Measurements from ENCODE around the gene AUTS2.

AUTS2 gene

DNA sequence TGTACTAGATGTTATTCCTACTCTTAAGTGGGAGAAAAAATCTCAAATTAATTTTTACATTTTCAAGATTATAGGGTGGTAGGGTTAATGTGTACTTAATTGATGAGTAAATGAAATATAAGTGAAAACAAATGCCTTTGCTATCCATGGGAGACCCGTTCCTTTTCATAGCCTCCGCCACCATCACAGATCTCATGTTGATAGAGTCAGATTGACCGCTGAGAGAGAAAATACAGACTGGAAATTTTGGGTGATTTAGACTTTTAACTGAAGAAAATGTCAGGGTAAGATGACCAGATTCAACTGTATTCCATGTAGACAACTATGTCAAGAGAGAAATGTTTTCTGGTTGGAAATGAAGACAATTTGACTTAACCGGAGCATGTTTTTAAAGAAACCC is 446.2 kb downstream of the AUTS2 start:
- no peak overlapping the region for H3K4me3 ChIP-seq (ENCODE audit: low read depth in 1 of 5, low read length in 5 of 5)
- H3K4me1 ChIP-seq (ENCODE audit: control insufficient read depth in 5 of 5, insufficient read depth in 5 of 5, low read length in 5 of 5) = peaks cover 0 to 13% (median 10%) of the 10 kb centered on the region in 5 donors
- no peaks in the 10 kb centered on the region for H3K9me3 ChIP-seq (ENCODE audit: control insufficient read depth in 5 of 5, low read length in 5 of 5)
- no peak overlapping the region for H3K9ac ChIP-seq (ENCODE audit: low read length in 5 of 5)
- no peaks in the 10 kb centered on the region for H3K27me3 ChIP-seq (ENCODE audit: control insufficient read depth in 5 of 5, insufficient read depth in 4 of 5, low read length in 5 of 5)
- no peak overlapping the region for H3K27ac ChIP-seq (ENCODE audit: low read depth, low read length)
- no peaks in the 10 kb centered on the region for H3K36me3 ChIP-seq (ENCODE audit: control insufficient read depth in 5 of 5, insufficient read depth in 5 of 5, low read length in 5 of 5)

DNA sequence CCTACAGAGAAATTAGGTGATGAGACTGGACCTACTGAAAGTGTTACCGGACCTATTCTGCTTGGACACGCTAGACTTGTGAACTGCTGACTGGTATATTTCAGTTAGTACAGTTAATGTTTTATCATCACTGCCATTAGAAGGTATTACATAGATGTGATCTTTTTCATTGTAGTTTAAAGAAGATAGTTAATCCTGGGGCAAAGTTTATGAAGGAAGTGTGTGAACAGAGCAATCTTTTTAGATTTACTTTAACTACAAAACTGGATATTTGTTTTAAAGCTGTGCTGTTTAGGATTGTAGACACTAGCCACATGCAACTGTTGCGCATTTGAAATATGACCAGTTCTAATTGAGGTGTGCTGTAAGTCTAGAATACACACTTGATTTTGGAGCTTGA is 446.7 kb downstream of the AUTS2 start:
- no peaks in the 10 kb centered on the region for H3K9me3 ChIP-seq (ENCODE audit: control insufficient read depth in 5 of 5, low read length in 5 of 5)
- H3K27me3 ChIP-seq (ENCODE audit: control insufficient read depth in 5 of 5, insufficient read depth in 4 of 5, low read length in 5 of 5) = no peaks in the 10 kb centered on the region
- H3K4me3 ChIP-seq (ENCODE audit: low read depth in 1 of 5, low read length in 5 of 5) = no peak overlapping the region
- no peak overlapping the region for H3K9ac ChIP-seq (ENCODE audit: low read length in 5 of 5)
- H3K36me3 ChIP-seq (ENCODE audit: control insufficient read depth in 5 of 5, insufficient read depth in 5 of 5, low read length in 5 of 5) = no peaks in the 10 kb centered on the region
- no peak overlapping the region for H3K27ac ChIP-seq (ENCODE audit: low read depth, low read length)
- H3K4me1 ChIP-seq (ENCODE audit: control insufficient read depth in 5 of 5, insufficient read depth in 5 of 5, low read length in 5 of 5) = peaks cover 0 to 13% (median 10%) of the 10 kb centered on the region in 5 donors

DNA sequence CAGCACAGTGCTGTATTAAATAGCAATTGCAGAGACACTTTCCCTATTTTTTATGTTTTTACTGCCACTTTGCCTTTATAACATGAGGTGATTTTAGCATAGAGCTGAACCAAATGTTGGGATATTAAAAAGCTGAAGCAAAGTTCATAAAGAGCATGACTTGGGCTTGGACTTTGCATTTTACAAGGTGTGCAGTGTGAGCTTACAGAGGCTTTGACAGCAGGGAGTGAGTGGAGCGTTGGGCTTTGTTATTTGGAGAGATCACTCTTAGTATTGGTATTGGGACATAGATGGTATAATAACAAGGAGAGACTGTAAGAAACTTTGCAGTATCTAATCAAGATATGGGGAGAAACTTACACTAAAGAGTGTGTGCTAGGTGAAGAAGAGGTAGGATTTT is 449.1 kb downstream of the AUTS2 start:
- H3K27me3 ChIP-seq (ENCODE audit: control insufficient read depth in 5 of 5, insufficient read depth in 4 of 5, low read length in 5 of 5) = no peaks in the 10 kb centered on the region
- no peaks in the 10 kb centered on the region for H3K9me3 ChIP-seq (ENCODE audit: control insufficient read depth in 5 of 5, low read length in 5 of 5)
- no peak overlapping the region for H3K9ac ChIP-seq (ENCODE audit: low read length in 5 of 5)
- no peaks in the 10 kb centered on the region for H3K36me3 ChIP-seq (ENCODE audit: control insufficient read depth in 5 of 5, insufficient read depth in 5 of 5, low read length in 5 of 5)
- no peak overlapping the region for H3K27ac ChIP-seq (ENCODE audit: low read depth, low read length)
- no peak overlapping the region for H3K4me3 ChIP-seq (ENCODE audit: low read depth in 1 of 5, low read length in 5 of 5)
- peaks cover 0 to 13% (median 11%) of the 10 kb centered on the region in 5 donors for H3K4me1 ChIP-seq (ENCODE audit: control insufficient read depth in 5 of 5, insufficient read depth in 5 of 5, low read length in 5 of 5)

DNA sequence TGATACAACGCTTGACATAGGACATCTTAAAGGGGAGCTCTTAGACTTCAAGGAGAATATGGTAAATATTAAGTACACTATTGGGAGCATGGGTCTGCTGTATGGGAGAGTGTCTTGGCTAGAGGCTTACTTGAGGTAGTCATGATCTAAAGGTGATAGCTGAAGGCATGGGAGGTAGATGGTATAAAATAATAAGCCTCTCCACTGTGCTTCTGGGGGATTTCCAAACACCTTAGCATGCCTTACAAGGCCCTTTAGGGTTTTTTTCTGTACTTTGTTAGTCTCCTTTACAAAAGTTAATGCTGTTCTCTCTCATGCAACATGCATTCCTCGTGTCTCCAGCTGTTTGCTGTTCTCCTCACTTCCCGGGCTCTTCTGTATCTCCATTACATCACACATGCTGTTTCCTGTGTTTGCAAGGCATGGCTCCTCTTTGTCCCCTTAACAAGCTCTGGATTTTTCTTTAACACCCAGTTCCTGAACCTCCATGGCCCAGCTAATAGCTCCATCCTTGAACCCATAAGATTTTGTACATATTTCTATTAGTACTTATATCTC is 449.7 kb downstream of the AUTS2 start:
- Histone ChIP-seq H3K9ac (ENCODE audit: low read length in 5 of 5) (no peak overlapping the region), H3K4me1 (ENCODE audit: control insufficient read depth in 5 of 5, insufficient read depth in 5 of 5, low read length in 5 of 5) (peaks cover 0 to 14% (median 10%) of the 10 kb centered on the region in 5 donors), H3K9me3 (ENCODE audit: control insufficient read depth in 5 of 5, low read length in 5 of 5) (no peaks in the 10 kb centered on the region), H3K27me3 (ENCODE audit: control insufficient read depth in 5 of 5, insufficient read depth in 4 of 5, low read length in 5 of 5) (no peaks in the 10 kb centered on the region), H3K36me3 (ENCODE audit: control insufficient read depth in 5 of 5, insufficient read depth in 5 of 5, low read length in 5 of 5) (no peaks in the 10 kb centered on the region), H3K27ac (ENCODE audit: low read depth, low read length) (no peak overlapping the region), H3K4me3 (ENCODE audit: low read depth in 1 of 5, low read length in 5 of 5) (no peak overlapping the region)

DNA sequence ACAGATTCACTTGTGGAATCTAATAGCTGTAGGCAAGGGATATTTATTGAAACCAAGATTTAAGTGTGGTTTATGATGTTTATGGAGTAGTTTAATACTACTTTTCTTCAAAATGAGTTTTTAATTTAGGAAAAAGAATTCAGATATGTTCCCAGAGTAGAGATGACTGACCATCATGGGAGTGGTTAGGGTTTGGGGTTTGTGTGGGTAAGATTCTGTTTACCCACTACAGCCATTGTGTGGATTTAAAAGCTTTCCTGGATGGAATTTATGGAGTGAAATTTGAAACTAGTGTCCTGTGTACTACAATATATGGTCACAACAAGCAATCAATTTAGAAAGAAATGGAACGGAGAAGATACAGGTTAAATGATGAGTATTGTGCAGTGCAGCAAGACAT is 453.5 kb downstream of the AUTS2 start:
- no peaks in the 10 kb centered on the region for H3K9me3 ChIP-seq (ENCODE audit: control insufficient read depth in 5 of 5, low read length in 5 of 5)
- no peaks in the 10 kb centered on the region for H3K27me3 ChIP-seq (ENCODE audit: control insufficient read depth in 5 of 5, insufficient read depth in 4 of 5, low read length in 5 of 5)
- H3K36me3 ChIP-seq (ENCODE audit: control insufficient read depth in 5 of 5, insufficient read depth in 5 of 5, low read length in 5 of 5) = no peaks in the 10 kb centered on the region
- H3K4me1 ChIP-seq (ENCODE audit: control insufficient read depth in 5 of 5, insufficient read depth in 5 of 5, low read length in 5 of 5) = peaks cover 0 to 20% (median 6%) of the 10 kb centered on the region in 5 donors
- H3K4me3 ChIP-seq (ENCODE audit: low read depth in 1 of 5, low read length in 5 of 5) = no peak overlapping the region
- no peak overlapping the region for H3K9ac ChIP-seq (ENCODE audit: low read length in 5 of 5)
- no peak overlapping the region for H3K27ac ChIP-seq (ENCODE audit: low read depth, low read length)

DNA sequence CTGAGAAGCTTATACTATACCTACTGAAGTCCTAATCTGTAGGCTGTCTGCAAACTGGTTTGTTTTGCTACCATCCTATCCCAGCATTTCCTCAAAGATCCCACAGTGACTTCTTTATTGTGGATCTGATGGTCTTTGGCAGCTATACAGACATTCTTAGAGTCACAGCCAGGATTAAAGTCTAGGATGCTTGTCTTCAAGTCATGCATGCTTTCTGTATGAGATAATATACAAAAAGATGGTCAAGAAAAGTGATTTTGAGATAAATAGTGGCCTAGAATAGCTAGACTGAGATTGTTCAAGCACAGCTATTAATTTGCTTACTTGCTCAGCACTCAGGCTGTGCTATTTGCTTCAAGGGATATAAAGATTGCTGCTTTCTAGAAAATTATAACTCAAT is 454.4 kb downstream of the AUTS2 start:
- Histone ChIP-seq H3K27me3 (ENCODE audit: control insufficient read depth in 5 of 5, insufficient read depth in 4 of 5, low read length in 5 of 5) (no peaks in the 10 kb centered on the region), H3K9me3 (ENCODE audit: control insufficient read depth in 5 of 5, low read length in 5 of 5) (no peaks in the 10 kb centered on the region), H3K9ac (ENCODE audit: low read length in 5 of 5) (no peak overlapping the region), H3K36me3 (ENCODE audit: control insufficient read depth in 5 of 5, insufficient read depth in 5 of 5, low read length in 5 of 5) (no peaks in the 10 kb centered on the region), H3K4me1 (ENCODE audit: control insufficient read depth in 5 of 5, insufficient read depth in 5 of 5, low read length in 5 of 5) (peaks cover 0 to 20% (median 6%) of the 10 kb centered on the region in 5 donors), H3K4me3 (ENCODE audit: low read depth in 1 of 5, low read length in 5 of 5) (no peak overlapping the region), H3K27ac (ENCODE audit: low read depth, low read length) (no peak overlapping the region)

DNA sequence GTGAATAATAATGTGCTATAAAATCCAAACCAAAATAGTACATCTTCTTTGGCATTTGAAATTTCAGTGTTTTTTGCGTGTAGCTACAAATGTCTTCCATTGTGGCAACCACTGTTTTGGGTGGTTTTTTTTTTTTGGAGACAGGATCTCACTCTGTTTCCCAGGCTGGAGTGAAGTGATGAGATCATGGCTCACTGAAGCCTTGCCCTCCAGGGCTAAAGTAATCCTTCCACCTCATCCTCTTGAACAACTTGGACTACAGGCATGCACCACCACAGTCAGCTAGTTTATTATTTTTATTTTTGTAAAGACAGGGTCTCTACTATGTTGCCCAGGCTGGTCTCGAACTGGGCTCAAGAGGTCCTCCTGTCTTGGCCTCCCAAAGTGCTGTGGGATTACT is 455.1 kb downstream of the AUTS2 start:
- no peak overlapping the region for H3K27ac ChIP-seq (ENCODE audit: low read depth, low read length)
- H3K9ac ChIP-seq (ENCODE audit: low read length in 5 of 5) = no peak overlapping the region
- no peaks in the 10 kb centered on the region for H3K27me3 ChIP-seq (ENCODE audit: control insufficient read depth in 5 of 5, insufficient read depth in 4 of 5, low read length in 5 of 5)

DNA sequence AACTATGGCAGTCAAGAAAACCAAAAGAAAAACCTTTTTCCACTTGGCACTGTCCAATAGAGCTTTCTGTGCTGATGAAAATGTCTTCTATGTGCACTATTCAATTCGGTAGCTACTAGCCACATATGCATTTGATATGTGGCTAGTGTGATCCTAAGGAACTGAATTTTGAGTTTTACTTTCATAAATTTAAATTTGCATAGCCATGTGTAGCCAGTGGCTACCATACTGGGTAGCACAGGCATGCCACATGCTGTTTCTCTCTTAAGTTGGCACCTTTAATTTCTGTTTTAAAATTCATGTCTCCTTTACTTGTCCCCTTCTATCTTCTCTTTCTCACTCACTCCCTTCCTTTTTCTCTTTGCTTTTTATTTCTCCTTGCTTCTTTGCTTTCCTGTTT is 455.7 kb downstream of the AUTS2 start:
- Histone ChIP-seq H3K4me1 (ENCODE audit: control insufficient read depth in 5 of 5, insufficient read depth in 5 of 5, low read length in 5 of 5) (peaks cover 0 to 20% (median 6%) of the 10 kb centered on the region in 5 donors), H3K36me3 (ENCODE audit: control insufficient read depth in 5 of 5, insufficient read depth in 5 of 5, low read length in 5 of 5) (no peaks in the 10 kb centered on the region), H3K27me3 (ENCODE audit: control insufficient read depth in 5 of 5, insufficient read depth in 4 of 5, low read length in 5 of 5) (no peaks in the 10 kb centered on the region), H3K4me3 (ENCODE audit: low read depth in 1 of 5, low read length in 5 of 5) (no peak overlapping the region), H3K27ac (ENCODE audit: low read depth, low read length) (no peak overlapping the region), H3K9me3 (ENCODE audit: control insufficient read depth in 5 of 5, low read length in 5 of 5) (no peaks in the 10 kb centered on the region), H3K9ac (ENCODE audit: low read length in 5 of 5) (no peak overlapping the region)

More for the DNA sequence above, 455.1 kb downstream of the AUTS2 start:
- no peaks in the 10 kb centered on the region for H3K9me3 ChIP-seq (ENCODE audit: control insufficient read depth in 5 of 5, low read length in 5 of 5)
- H3K4me1 ChIP-seq (ENCODE audit: control insufficient read depth in 5 of 5, insufficient read depth in 5 of 5, low read length in 5 of 5) = peaks cover 0 to 20% (median 6%) of the 10 kb centered on the region in 5 donors
- H3K36me3 ChIP-seq (ENCODE audit: control insufficient read depth in 5 of 5, insufficient read depth in 5 of 5, low read length in 5 of 5) = no peaks in the 10 kb centered on the region
- no peak overlapping the region for H3K4me3 ChIP-seq (ENCODE audit: low read depth in 1 of 5, low read length in 5 of 5)

DNA sequence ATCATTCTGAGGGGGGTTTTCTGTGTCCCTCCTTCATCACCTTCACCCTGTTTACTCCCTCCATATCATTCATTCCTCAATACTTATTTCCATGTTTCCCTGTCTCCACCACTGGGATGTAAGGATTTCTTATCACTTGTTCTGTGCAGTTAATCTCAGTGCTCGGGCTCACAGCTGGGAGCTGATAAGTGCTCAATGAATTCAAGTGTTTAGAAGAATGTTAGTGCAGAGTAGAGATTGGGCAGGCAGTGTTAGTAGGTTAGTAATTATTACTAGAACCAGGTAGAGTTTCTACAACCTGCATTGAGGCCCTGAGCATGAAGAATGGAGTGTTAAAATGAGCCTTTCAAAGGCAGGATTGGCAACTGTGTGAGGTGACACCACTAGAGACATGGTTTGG is 458.1 kb downstream of the AUTS2 start:
- Histone ChIP-seq H3K27me3 (ENCODE audit: control insufficient read depth in 5 of 5, insufficient read depth in 4 of 5, low read length in 5 of 5) (no peaks in the 10 kb centered on the region), H3K4me3 (ENCODE audit: low read depth in 1 of 5, low read length in 5 of 5) (no peak overlapping the region), H3K9ac (ENCODE audit: low read length in 5 of 5) (no peak overlapping the region), H3K9me3 (ENCODE audit: control insufficient read depth in 5 of 5, low read length in 5 of 5) (no peaks in the 10 kb centered on the region), H3K27ac (ENCODE audit: low read depth, low read length) (no peak overlapping the region), H3K36me3 (ENCODE audit: control insufficient read depth in 5 of 5, insufficient read depth in 5 of 5, low read length in 5 of 5) (no peaks in the 10 kb centered on the region), H3K4me1 (ENCODE audit: control insufficient read depth in 5 of 5, insufficient read depth in 5 of 5, low read length in 5 of 5) (peaks cover 0 to 33% (median 15%) of the 10 kb centered on the region in 5 donors)

DNA sequence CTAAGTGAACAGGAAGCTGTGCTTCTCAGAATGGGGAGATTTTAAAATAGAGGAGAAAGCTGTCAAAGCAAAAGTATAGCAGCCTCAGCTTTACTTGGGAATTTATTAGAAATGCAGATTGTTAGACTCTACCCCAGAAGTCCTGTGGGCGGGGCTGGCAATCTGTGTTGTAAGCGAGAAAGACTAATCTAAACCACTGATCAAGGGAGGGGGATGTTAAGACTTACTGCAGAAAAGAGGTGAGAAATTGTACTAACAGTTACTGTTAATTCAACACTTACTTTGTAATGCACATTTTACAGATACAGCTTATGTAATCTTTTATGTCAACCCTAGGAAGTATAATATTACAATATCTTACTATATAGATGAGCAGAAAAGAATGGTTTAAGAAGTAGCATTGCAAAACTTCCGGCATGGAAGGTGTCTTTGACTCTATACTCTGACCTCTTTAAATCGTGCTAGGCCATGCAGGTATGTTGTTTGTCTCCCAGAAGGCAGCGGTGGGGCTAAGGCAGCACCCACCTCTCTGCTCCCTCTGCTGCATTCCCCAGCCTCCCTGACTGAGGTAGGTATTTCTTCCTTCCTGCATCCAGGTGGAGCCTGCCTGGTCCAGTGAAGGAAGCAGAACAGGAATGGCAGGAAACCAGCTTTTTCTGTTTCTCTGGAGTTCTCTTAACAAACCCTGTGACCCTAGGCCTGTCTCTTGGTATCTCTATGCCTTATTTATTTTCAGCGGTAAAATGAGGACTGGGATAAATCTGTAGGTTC is 462.2 kb downstream of the AUTS2 start:
- Histone ChIP-seq H3K27me3 (ENCODE audit: control insufficient read depth in 5 of 5, insufficient read depth in 4 of 5, low read length in 5 of 5) (no peaks in the 10 kb centered on the region), H3K4me1 (ENCODE audit: control insufficient read depth in 5 of 5, insufficient read depth in 5 of 5, low read length in 5 of 5) (peaks cover 2 to 38% (median 27%) of the 10 kb centered on the region in 5 donors), H3K27ac (ENCODE audit: low read depth, low read length) (peak overlapping the region; percentile 34), H3K9me3 (ENCODE audit: control insufficient read depth in 5 of 5, low read length in 5 of 5) (no peaks in the 10 kb centered on the region), H3K36me3 (ENCODE audit: control insufficient read depth in 5 of 5, insufficient read depth in 5 of 5, low read length in 5 of 5) (no peaks in the 10 kb centered on the region), H3K9ac (ENCODE audit: low read length in 5 of 5) (peak overlapping the region in 1 of 5 donors; percentile 22), H3K4me3 (ENCODE audit: low read depth in 1 of 5, low read length in 5 of 5) (no peak overlapping the region)
